ENCODE measurements around the gene MAFB. TPM values are rescaled to one million over a fixed set of nuclear protein-coding genes. Genes with fewer than 3 reads are reported as not detected.

The MAFB gene
- total and polyA plus RNA-seq, 4 donors = 9.7 to 12.9 (median 11.4) TPM

DNA sequence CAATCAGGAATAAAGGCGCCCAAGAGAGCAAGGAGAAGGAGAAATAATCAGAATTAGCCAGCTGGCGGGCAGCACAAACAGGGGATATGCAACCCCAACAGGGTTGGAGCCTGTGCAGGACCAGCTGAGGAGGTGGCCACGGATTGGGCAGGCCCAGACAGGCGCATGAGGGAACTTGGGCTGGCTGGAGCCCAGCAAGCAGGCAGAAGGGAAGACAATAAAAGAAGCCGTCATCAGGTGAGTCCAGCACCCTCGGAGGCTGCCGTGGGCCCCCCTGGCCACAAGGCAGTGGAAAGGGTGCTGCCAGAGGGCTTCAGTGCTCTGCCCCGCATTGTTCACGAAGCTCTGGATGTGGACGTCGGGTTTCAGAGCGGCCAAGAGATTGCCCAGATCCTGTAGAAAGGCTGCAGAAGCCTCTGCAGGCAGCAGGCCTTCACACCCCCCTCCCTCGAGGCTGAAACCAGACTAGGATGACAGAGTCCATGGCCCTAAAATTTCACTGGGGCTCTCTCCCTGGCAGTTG is 28.4 kb upstream of the MAFB start:
- no peaks in the 10 kb centered on the region for H3K4me1 ChIP-seq (ENCODE audit: control insufficient read depth in 4 of 4, insufficient read depth in 4 of 4, low read length in 3 of 4)
- TF ChIP-seq RXRA (IDR thresholded peaks at IDR 0.05) = no peak
- TF ChIP-seq, protein P1, sequence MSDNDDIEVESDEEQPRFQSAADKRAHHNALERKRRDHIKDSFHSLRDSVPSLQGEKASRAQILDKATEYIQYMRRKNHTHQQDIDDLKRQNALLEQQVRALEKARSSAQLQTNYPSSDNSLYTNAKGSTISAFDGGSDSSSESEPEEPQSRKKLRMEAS (IDR thresholded peaks at IDR 0.05) = no peak
- TF ChIP-seq, protein P2, sequence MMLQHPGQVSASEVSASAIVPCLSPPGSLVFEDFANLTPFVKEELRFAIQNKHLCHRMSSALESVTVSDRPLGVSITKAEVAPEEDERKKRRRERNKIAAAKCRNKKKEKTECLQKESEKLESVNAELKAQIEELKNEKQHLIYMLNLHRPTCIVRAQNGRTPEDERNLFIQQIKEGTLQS (IDR thresholded peaks at IDR 0.05) = no peak
- no peak for TF ChIP-seq EGR1 (IDR thresholded peaks at IDR 0.05; ENCODE audit: low read depth in 2 of 2)
- no peak for TF ChIP-seq TAF1 (conservative IDR thresholded peaks at IDR 0.05)
- TF ChIP-seq, protein P3, sequence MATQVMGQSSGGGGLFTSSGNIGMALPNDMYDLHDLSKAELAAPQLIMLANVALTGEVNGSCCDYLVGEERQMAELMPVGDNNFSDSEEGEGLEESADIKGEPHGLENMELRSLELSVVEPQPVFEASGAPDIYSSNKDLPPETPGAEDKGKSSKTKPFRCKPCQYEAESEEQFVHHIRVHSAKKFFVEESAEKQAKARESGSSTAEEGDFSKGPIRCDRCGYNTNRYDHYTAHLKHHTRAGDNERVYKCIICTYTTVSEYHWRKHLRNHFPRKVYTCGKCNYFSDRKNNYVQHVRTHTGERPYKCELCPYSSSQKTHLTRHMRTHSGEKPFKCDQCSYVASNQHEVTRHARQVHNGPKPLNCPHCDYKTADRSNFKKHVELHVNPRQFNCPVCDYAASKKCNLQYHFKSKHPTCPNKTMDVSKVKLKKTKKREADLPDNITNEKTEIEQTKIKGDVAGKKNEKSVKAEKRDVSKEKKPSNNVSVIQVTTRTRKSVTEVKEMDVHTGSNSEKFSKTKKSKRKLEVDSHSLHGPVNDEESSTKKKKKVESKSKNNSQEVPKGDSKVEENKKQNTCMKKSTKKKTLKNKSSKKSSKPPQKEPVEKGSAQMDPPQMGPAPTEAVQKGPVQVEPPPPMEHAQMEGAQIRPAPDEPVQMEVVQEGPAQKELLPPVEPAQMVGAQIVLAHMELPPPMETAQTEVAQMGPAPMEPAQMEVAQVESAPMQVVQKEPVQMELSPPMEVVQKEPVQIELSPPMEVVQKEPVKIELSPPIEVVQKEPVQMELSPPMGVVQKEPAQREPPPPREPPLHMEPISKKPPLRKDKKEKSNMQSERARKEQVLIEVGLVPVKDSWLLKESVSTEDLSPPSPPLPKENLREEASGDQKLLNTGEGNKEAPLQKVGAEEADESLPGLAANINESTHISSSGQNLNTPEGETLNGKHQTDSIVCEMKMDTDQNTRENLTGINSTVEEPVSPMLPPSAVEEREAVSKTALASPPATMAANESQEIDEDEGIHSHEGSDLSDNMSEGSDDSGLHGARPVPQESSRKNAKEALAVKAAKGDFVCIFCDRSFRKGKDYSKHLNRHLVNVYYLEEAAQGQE (IDR thresholded peaks at IDR 0.05) = no peak
- no peak for TF ChIP-seq GABPA (IDR thresholded peaks at IDR 0.05 in 1 of 2, conservative IDR thresholded peaks at IDR 0.05 in 1 of 2)
- TF ChIP-seq JUND (IDR thresholded peaks at IDR 0.05) = no peak
- no peak for TF ChIP-seq NR2F2 (IDR thresholded peaks at IDR 0.05)
- TF ChIP-seq, protein P4, sequence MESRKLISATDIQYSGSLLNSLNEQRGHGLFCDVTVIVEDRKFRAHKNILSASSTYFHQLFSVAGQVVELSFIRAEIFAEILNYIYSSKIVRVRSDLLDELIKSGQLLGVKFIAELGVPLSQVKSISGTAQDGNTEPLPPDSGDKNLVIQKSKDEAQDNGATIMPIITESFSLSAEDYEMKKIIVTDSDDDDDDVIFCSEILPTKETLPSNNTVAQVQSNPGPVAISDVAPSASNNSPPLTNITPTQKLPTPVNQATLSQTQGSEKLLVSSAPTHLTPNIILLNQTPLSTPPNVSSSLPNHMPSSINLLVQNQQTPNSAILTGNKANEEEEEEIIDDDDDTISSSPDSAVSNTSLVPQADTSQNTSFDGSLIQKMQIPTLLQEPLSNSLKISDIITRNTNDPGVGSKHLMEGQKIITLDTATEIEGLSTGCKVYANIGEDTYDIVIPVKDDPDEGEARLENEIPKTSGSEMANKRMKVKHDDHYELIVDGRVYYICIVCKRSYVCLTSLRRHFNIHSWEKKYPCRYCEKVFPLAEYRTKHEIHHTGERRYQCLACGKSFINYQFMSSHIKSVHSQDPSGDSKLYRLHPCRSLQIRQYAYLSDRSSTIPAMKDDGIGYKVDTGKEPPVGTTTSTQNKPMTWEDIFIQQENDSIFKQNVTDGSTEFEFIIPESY (IDR thresholded peaks at IDR 0.05) = no peak
- no peak for TF ChIP-seq YY1 (IDR thresholded peaks at IDR 0.05)
- TF ChIP-seq, protein P5, sequence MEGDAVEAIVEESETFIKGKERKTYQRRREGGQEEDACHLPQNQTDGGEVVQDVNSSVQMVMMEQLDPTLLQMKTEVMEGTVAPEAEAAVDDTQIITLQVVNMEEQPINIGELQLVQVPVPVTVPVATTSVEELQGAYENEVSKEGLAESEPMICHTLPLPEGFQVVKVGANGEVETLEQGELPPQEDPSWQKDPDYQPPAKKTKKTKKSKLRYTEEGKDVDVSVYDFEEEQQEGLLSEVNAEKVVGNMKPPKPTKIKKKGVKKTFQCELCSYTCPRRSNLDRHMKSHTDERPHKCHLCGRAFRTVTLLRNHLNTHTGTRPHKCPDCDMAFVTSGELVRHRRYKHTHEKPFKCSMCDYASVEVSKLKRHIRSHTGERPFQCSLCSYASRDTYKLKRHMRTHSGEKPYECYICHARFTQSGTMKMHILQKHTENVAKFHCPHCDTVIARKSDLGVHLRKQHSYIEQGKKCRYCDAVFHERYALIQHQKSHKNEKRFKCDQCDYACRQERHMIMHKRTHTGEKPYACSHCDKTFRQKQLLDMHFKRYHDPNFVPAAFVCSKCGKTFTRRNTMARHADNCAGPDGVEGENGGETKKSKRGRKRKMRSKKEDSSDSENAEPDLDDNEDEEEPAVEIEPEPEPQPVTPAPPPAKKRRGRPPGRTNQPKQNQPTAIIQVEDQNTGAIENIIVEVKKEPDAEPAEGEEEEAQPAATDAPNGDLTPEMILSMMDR (IDR thresholded peaks at IDR 0.05; ENCODE audit: low read depth, low read length, missing input control) = no peak
- no peak for TF ChIP-seq HNF4G (IDR thresholded peaks at IDR 0.05)
- no peak for TF ChIP-seq FOXA1 (IDR thresholded peaks at IDR 0.05)
- TF ChIP-seq HNF4A (conservative IDR thresholded peaks at IDR 0.05) = no peak
- no peak for TF ChIP-seq FOXA2 (IDR thresholded peaks at IDR 0.05)
- TF ChIP-seq SP1 (IDR thresholded peaks at IDR 0.05) = no peak
- no peak for TF ChIP-seq RAD21 (IDR thresholded peaks at IDR 0.05)
- no peak overlapping the region for H3K27ac ChIP-seq (ENCODE audit: low read depth in 1 of 2, low read length in 2 of 2)
- H3K9ac ChIP-seq (ENCODE audit: low read depth in 1 of 2, low read length in 2 of 2) = no peak overlapping the region
- no peaks in the 10 kb centered on the region for H3K36me3 ChIP-seq (ENCODE audit: control insufficient read depth in 4 of 4, insufficient read depth in 3 of 4, low read depth in 1 of 4, low read length in 3 of 4)
- H3K9me3 ChIP-seq (ENCODE audit: control insufficient read depth in 4 of 4, low read length in 3 of 4) = no peaks in the 10 kb centered on the region
- H3K27me3 ChIP-seq (ENCODE audit: control insufficient read depth in 4 of 4, insufficient read depth in 4 of 4, low read length in 3 of 4) = no peaks in the 10 kb centered on the region
- no peak overlapping the region for H3K4me3 ChIP-seq (ENCODE audit: low read depth in 1 of 3, low read length in 3 of 3)
- no peak for DNase-seq (ENCODE audit: low spot score)
- 84% methylated on average over 13 of the region's 13 CpGs for WGBS

Measured in liver (tissue), 9 donors.